WERI-Rb-1 (cell line): ENCODE results near the gene PIGP.

ENCODE experiments used
- DNase-seq: peaks from one replicate; pipeline ENCODE4 v3.0.0-alpha.2; 2020
- H3K27ac ChIP-seq: fragments of 250-450 bp; sonication (Bioruptor Pico); 2 replicates; pipeline ENCODE4 v1.5.1; 2020; ENCODE audit warnings: mild to moderate bottlenecking, moderate library complexity
- H3K27me3 ChIP-seq: fragments of 250-450 bp; sonication (Bioruptor Pico); 2 replicates; pipeline ENCODE4 v1.5.1; 2021; ENCODE audit warnings: mild to moderate bottlenecking, low read depth, moderate library complexity; ENCODE audit not compliant: insufficient read depth, severe bottlenecking
- H3K36me3 ChIP-seq: fragments of 250-450 bp; sonication (Bioruptor Pico); 2 replicates; pipeline ENCODE4 v1.5.1; 2020; ENCODE audit warnings: mild to moderate bottlenecking, moderate library complexity
- H3K4me3 ChIP-seq: 2 replicates; pipeline ENCODE4 v1.5.1; 2011; ENCODE audit warnings: low read depth, mild to moderate bottlenecking, control low read depth, low read length
- H3K9me3 ChIP-seq: fragments of 250-450 bp; sonication (Bioruptor Pico); 2 replicates; pipeline ENCODE4 v1.5.1; 2021; ENCODE audit warnings: mild to moderate bottlenecking, moderate library complexity; ENCODE audit not compliant: severe bottlenecking
- CTCF ChIP-seq: IDR thresholded peaks from 2 replicates; pipeline ENCODE4 v1.5.1; 2011; ENCODE audit warnings: low read depth, mild to moderate bottlenecking, control low read depth, inconsistent platforms, low read length

Gene PIGP

GRCh38 chr21:37030864-37031263, 42.0 kb downstream of the PIGP start:
- Histone ChIP-seq H3K4me3 (no peak overlapping the region), H3K36me3 (no peaks in the 10 kb centered on the region), H3K27me3 (no peaks in the 10 kb centered on the region), H3K27ac (no peak overlapping the region), H3K9me3 (no peaks in the 10 kb centered on the region)
- no peak for DNase-seq
- TF ChIP-seq CTCF, result no peak

- H3K36me3 ChIP-seq, result no peaks in the 10 kb centered on the region
- H3K4me3 ChIP-seq, result no peak overlapping the region
- H3K9me3 ChIP-seq, result no peaks in the 10 kb centered on the region
- DNase-seq, result no peak
- H3K27ac ChIP-seq, result no peak overlapping the region
- no peaks in the 10 kb centered on the region for H3K27me3 ChIP-seq
- no peak for TF ChIP-seq CTCF
Observed at GRCh38 chr21:37028570-37028969, 44.3 kb downstream of the PIGP start.

- Histone ChIP-seq H3K27ac (no peak overlapping the region), H3K36me3 (no peaks in the 10 kb centered on the region), H3K9me3 (no peaks in the 10 kb centered on the region), H3K27me3 (no peaks in the 10 kb centered on the region), H3K4me3 (no peak overlapping the region)
- no peak for TF ChIP-seq CTCF
- no peak for DNase-seq
Observed at GRCh38 chr21:37026499-37026898, 46.4 kb downstream of the PIGP start.

GRCh38 chr21:37017951-37018679, 54.8 kb downstream of the PIGP start:
- Histone ChIP-seq H3K36me3 (no peaks in the 10 kb centered on the region), H3K27me3 (no peaks in the 10 kb centered on the region), H3K4me3 (no peak overlapping the region), H3K27ac (no peak overlapping the region), H3K9me3 (no peaks in the 10 kb centered on the region)
- TF ChIP-seq CTCF, result no peak
- no peak for DNase-seq
